CD4-positive, CD25-positive, alpha-beta regulatory T cell (primary cell): ENCODE measurements around the gene DUS2. TPM values are rescaled to one million over a fixed set of nuclear protein-coding genes. Genes with fewer than 3 reads are reported as not detected.

Source experiments
- ATAC-seq, 2 donors: fragments of 150-1000 bp; cut with Tn5 transposase; one replicate each; pipeline ENCODE4 v1.10.0; 2021; ENCODE audit warnings: low read depth in 2 of 2, moderate number of reproducible peaks in 2 of 2, moderate library complexity in 1 of 2
- DNase-seq, 3 donors: peaks; one replicate each; pipeline versions ENCODE4 v3.0.0 to v3.0.0-alpha.2; 2012 to 2022; ENCODE audit warnings: mixed read lengths in 1 of 3
- H3K27ac ChIP-seq: one replicate; pipeline ENCODE4 v1.7.0; 2013; ENCODE audit warnings: mild to moderate bottlenecking, low read length; ENCODE audit not compliant: insufficient read depth, poor library complexity, severe bottlenecking
- H3K27me3 ChIP-seq: one replicate; pipeline ENCODE4 v1.7.0; 2013; ENCODE audit warnings: low read length; ENCODE audit not compliant: control insufficient read depth, insufficient read depth
- H3K36me3 ChIP-seq: one replicate; pipeline ENCODE4 v1.7.0; 2013; ENCODE audit warnings: mild to moderate bottlenecking, low read length, moderate library complexity; ENCODE audit not compliant: control insufficient read depth, insufficient read depth
- H3K4me1 ChIP-seq: 2 replicates; pipeline ENCODE4 v1.7.0; 2013; ENCODE audit warnings: mild to moderate bottlenecking, low read length; ENCODE audit not compliant: insufficient read depth, control insufficient read depth, poor library complexity, severe bottlenecking
- H3K4me3 ChIP-seq: one replicate; pipeline ENCODE4 v1.7.0; 2013; ENCODE audit warnings: low read depth, mild to moderate bottlenecking, low read length, moderate library complexity
- H3K9me3 ChIP-seq, 2 experiments: 1 replicate in 1 of 2; 2 replicates in 1 of 2; pipeline ENCODE4 v1.7.0; 2013; ENCODE audit warnings: low read length in 2 of 2, mild to moderate bottlenecking in 1 of 2, moderate library complexity in 1 of 2; ENCODE audit not compliant: control insufficient read depth in 2 of 2
- H3K27ac Mint-ChIP-seq, 3 donors: one replicate each; pipeline ENCODE4 v1.8.0; 2020 to 2022; ENCODE audit warnings: mild to moderate bottlenecking in 3 of 3, mixed read lengths in 3 of 3, moderate library complexity in 2 of 3
- H3K27me3 Mint-ChIP-seq: one replicate; pipeline ENCODE4 v1.8.0; 2022; ENCODE audit warnings: mild to moderate bottlenecking, mixed read lengths
- H3K36me3 Mint-ChIP-seq: one replicate; pipeline ENCODE4 v1.8.0; 2020; ENCODE audit warnings: mixed read lengths
- H3K4me1 Mint-ChIP-seq, 4 donors: one replicate each; pipeline ENCODE4 v1.8.0; 2020 to 2022; ENCODE audit warnings: mixed read lengths in 4 of 4, mild to moderate bottlenecking in 1 of 4
- H3K4me3 Mint-ChIP-seq, 4 donors: one replicate each; pipeline ENCODE4 v1.8.0; 2020 to 2022; ENCODE audit warnings: mild to moderate bottlenecking in 4 of 4, mixed read lengths in 4 of 4, moderate library complexity in 3 of 4
- H3K9me3 Mint-ChIP-seq, 7 donors: one replicate each; pipeline ENCODE4 v1.8.0; 2020 to 2022; ENCODE audit warnings: mixed read lengths in 7 of 7, mild to moderate bottlenecking in 3 of 7, moderate library complexity in 2 of 7
- polyA plus RNA-seq, 4 donors: library from polyadenylated mRNA; unstranded; fragments of 300-500 nt; fragmentation: Illumina TruSeq; gene quantifications; one replicate each; pipeline ENCODE4 v1.2.3, GENCODE V29; 2021
- total RNA-seq: library from RNA; stranded (reverse); gene quantifications from one replicate; pipeline ENCODE4 v1.2.3, GENCODE V29; 2022

DUS2 gene
- total and polyA plus RNA-seq, 5 donors from 2014 or later = 7.7 to 15.2 (median 11.3) TPM

DNA sequence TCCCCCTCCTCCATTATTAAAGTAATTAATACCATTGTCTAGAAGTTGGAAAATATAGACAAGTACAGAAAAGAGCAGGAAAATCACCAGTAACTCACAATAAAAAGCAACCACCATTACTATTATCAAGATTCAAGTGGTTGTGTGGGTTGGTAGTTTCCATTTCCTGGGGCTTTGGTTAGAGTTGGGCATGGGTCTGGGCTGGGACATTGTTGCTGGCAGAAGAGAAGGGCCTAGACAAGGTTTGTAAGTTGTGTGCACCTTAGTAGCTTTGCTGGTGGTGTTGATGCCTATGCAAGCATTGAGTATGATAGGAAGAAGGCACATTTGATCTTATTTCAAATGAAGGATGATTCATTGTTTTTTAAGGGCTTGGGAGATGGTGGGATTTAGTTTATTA is 36.7 kb downstream of the DUS2 start:
- Histone ChIP-seq H3K27me3 (no peaks in the 10 kb centered on the region), H3K36me3 (peaks cover 11% of the 10 kb centered on the region), H3K4me3 (no peak overlapping the region), H3K27ac (no peak overlapping the region), H3K4me1 (peaks cover 23% of the 10 kb centered on the region), H3K9me3 (no peaks in the 10 kb centered on the region)
- peaks cover 10 to 48% (median 33%) of the 10 kb centered on the region in 4 donors for H3K4me1 Mint-ChIP-seq
- ATAC-seq (no peak), DNase-seq (no peak)
- no peaks in the 10 kb centered on the region for H3K27me3 Mint-ChIP-seq
- no peaks in the 10 kb centered on the region for H3K9me3 Mint-ChIP-seq
- H3K36me3 Mint-ChIP-seq = peaks cover 32% of the 10 kb centered on the region
- H3K27ac Mint-ChIP-seq = peak overlapping the region; percentile 1 to 77 (median 61)
- H3K4me3 Mint-ChIP-seq = peak overlapping the region in 1 of 4 donors; percentile 54

DNA sequence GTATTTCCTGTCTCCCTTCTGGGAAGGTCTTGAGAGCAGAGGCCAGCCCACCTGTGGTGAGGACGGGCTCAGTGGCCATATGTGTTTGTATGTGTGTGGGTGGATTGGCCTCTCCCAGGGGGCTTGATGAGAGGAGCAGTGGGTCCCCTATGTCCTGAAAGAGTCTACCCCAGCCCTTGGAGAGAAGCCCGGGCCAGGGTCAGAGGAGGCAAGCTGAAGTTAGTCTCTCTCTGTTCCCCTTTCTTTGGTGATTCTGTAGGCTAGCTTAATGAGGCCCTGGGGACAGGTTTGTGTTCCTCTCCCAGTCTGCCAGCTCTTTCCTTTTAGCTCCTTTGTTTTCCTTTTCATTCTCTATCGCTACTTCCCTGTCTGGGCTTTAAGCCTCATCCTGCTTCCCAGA is 38.3 kb downstream of the DUS2 start:
- peaks cover 10 to 60% (median 40%) of the 10 kb centered on the region in 4 donors for H3K4me1 Mint-ChIP-seq
- H3K27ac ChIP-seq = no peak overlapping the region
- peaks cover 23% of the 10 kb centered on the region for H3K36me3 Mint-ChIP-seq
- H3K9me3 ChIP-seq = no peaks in the 10 kb centered on the region
- peaks cover 0 to 1% (median 0%) of the 10 kb centered on the region in 7 donors for H3K9me3 Mint-ChIP-seq
- ATAC-seq (no peak), DNase-seq (no peak)
- no peaks in the 10 kb centered on the region for H3K27me3 ChIP-seq
- H3K4me3 ChIP-seq = no peak overlapping the region
- H3K4me1 ChIP-seq = peaks cover 31% of the 10 kb centered on the region
- H3K27ac Mint-ChIP-seq = peak overlapping the region; percentile 80 to 83 (median 80)
- H3K36me3 ChIP-seq = peaks cover 4% of the 10 kb centered on the region
- peak overlapping the region in 1 of 4 donors; percentile 26 for H3K4me3 Mint-ChIP-seq
- H3K27me3 Mint-ChIP-seq = no peaks in the 10 kb centered on the region

DNA sequence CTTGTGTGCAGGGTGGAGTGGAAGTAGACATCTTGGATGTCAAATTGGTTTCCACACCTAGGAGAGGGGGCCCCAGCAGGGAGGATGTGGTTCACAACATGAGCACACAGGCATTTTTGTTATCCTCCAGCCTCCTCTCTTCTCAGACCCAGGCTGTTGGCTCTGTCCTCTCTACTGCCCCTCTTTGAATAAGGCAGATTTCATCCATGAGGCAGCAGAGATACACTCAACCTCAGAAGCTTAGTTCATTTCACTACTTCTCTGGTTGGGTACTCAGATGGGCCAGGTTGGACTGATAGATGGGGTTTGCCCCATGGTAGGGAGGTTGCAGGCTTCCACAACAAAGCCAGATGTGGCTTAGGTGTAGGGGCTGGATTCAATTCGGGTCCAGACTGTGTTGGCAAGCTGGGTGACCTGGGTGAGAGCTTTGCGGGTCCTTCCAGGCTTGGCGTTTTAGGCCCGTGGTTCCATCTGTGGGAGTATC is 39.9 kb downstream of the DUS2 start:
- Mint-ChIP-seq H3K4me1 (peaks cover 6 to 72% (median 46%) of the 10 kb centered on the region in 4 donors), H3K9me3 (peaks cover 0 to 1% (median 0%) of the 10 kb centered on the region in 7 donors), H3K4me3 (peak overlapping the region in 3 of 4 donors; percentile 43 to 61 (median 60)), H3K27ac (peak overlapping the region; percentile 83 to 90 (median 86)), H3K36me3 (peaks cover 24% of the 10 kb centered on the region), H3K27me3 (no peaks in the 10 kb centered on the region)
- ATAC-seq = peak; percentile 64 to 67
- H3K36me3 ChIP-seq = peaks cover 2% of the 10 kb centered on the region
- H3K27ac ChIP-seq = peak overlapping the region; percentile 45
- H3K9me3 ChIP-seq = no peaks in the 10 kb centered on the region
- H3K4me1 ChIP-seq = peaks cover 31% of the 10 kb centered on the region
- no peaks in the 10 kb centered on the region for H3K27me3 ChIP-seq
- peak in 2 of 3 donors; percentile 34 to 76 for DNase-seq
- peak overlapping the region; percentile 2 for H3K4me3 ChIP-seq

DNA sequence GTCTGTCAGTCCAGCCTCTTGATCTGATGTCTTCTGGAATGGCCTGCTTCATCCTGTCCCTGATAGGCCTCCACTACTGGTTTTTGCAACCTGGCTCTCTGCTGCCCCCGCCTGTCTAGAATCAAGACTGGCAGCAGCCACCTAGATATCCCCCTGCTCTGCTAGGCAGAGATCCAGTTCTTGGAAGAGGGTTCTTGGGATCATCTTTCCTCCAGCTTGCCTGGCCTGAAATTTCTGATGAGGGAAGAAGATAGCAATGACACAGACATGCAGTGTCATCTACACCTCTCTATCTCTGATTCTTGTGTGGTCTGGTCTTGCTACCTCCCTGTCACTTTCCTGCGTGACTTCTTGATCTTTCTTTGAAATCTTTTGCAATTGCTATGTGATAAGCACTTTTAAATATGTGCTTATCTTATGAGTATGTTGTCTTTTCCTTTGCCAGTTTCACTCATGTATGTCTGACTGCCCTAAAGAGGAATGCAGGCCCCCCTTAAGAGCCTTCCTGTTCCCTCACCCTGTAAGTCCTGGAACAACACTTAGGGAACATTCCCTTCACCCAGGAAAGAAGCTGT is 41.8 kb downstream of the DUS2 start:
- H3K27me3 Mint-ChIP-seq = no peaks in the 10 kb centered on the region
- Histone ChIP-seq H3K4me1 (peaks cover 37% of the 10 kb centered on the region), H3K36me3 (peaks cover 2% of the 10 kb centered on the region), H3K27ac (peak overlapping the region; percentile 43), H3K27me3 (no peaks in the 10 kb centered on the region), H3K4me3 (no peak overlapping the region), H3K9me3 (no peaks in the 10 kb centered on the region)
- ATAC-seq (peak; percentile 77 to 83), DNase-seq (peak; percentile 56 to 80 (median 65))
- H3K9me3 Mint-ChIP-seq = peaks cover 0 to 1% (median 0%) of the 10 kb centered on the region in 7 donors
- H3K36me3 Mint-ChIP-seq = peaks cover 16% of the 10 kb centered on the region
- peak overlapping the region; percentile 6 to 90 (median 88) for H3K27ac Mint-ChIP-seq
- peaks cover 2 to 77% (median 46%) of the 10 kb centered on the region in 4 donors for H3K4me1 Mint-ChIP-seq
- H3K4me3 Mint-ChIP-seq = peak overlapping the region in 3 of 4 donors; percentile 40 to 69 (median 47)

DNA sequence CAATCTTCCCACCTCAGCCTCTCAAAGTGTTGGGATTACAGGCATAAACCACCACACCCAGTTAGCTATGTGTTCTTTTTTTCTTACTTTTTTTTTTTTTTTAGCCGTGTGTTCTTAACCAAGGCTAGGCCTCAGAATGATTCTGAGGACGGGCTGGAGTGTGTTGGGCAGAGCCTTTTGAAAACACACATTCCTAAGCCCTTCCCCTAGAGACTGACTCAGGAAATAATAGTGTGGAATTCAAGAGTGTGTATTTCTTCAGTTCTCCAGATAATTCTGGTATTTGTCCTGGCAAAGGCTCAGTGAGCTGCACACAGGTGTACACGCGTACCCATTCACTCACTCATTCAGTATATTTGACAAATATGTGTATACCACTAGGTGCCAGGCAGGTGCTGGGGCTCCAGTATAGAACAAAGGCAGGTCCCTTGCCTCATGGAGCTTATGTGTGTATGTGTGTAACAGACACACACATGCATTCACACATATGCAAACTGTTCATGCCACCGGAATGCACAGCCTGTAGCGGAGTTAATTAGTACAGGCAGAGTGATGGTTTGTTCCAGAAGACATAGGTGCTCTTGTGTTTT is 42.7 kb downstream of the DUS2 start:
- H3K4me1 Mint-ChIP-seq = peaks cover 9 to 82% (median 52%) of the 10 kb centered on the region in 4 donors

DNA sequence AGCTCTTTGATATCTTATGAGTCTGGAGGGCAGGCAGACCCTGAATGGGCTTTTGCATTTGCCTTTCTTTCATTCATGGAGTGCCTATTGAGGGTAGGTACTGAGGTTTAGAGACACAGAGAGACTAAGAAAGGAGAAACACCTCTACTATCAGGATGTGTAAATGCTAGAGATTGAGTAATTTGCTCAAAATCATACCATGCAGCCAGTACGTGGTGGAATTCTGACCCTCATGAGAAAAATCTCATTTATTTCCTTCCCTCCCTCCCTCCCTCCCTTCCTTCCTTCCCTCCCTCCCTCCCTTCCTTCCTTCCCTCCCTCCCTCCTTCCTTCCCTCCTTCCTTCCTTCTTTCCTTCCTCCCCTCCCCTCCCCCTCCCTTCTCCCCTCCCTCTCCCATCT is 43.7 kb downstream of the DUS2 start:
- no peaks in the 10 kb centered on the region for H3K36me3 ChIP-seq
- H3K9me3 Mint-ChIP-seq = peaks cover 0 to 1% (median 0%) of the 10 kb centered on the region in 7 donors
- peak overlapping the region in 1 of 3 donors; percentile 90 for H3K27ac Mint-ChIP-seq

More for the DNA sequence above, 42.7 kb downstream of the DUS2 start:
- H3K27me3 Mint-ChIP-seq = no peaks in the 10 kb centered on the region
- ATAC-seq = no peak
- peaks cover 0 to 1% (median 0%) of the 10 kb centered on the region in 7 donors for H3K9me3 Mint-ChIP-seq
- Histone ChIP-seq H3K27ac (no peak overlapping the region), H3K4me3 (no peak overlapping the region), H3K9me3 (no peaks in the 10 kb centered on the region), H3K4me1 (peaks cover 46% of the 10 kb centered on the region), H3K36me3 (peaks cover 2% of the 10 kb centered on the region), H3K27me3 (no peaks in the 10 kb centered on the region)
- peak overlapping the region in 1 of 4 donors; percentile 36 for H3K4me3 Mint-ChIP-seq
- H3K36me3 Mint-ChIP-seq = peaks cover 12% of the 10 kb centered on the region
- H3K27ac Mint-ChIP-seq = peak overlapping the region; percentile 20 to 90 (median 51)
- no peak for DNase-seq

DNA sequence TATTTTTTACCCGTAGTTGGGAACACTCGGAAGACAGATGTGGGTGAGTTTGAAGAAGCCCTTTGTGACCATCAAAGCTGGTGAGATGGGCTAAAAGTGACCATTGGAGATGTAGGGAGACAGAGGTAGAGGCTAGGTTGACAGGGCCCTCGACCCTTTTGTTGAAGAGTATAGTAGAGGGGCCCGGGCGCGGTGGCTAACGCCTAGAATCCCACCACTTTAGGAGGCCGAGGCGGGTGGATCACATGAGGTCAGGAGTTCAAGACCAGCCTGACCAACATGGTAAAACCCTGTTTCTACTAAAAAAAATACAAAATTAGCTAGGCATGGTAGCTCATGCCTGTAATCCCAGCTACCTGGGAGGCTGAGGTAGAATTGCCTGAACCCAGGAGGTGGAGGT is 45.8 kb downstream of the DUS2 start:
- Histone ChIP-seq H3K4me3 (no peak overlapping the region), H3K27ac (no peak overlapping the region), H3K9me3 (no peaks in the 10 kb centered on the region), H3K27me3 (no peaks in the 10 kb centered on the region), H3K36me3 (no peaks in the 10 kb centered on the region), H3K4me1 (peaks cover 55% of the 10 kb centered on the region)
- no peak for ATAC-seq
- Mint-ChIP-seq H3K27me3 (no peaks in the 10 kb centered on the region), H3K9me3 (peaks cover 0 to 1% (median 0%) of the 10 kb centered on the region in 7 donors), H3K4me1 (peaks cover 14 to 83% (median 51%) of the 10 kb centered on the region in 4 donors), H3K36me3 (peaks cover 14% of the 10 kb centered on the region), H3K27ac (peak overlapping the region in 2 of 3 donors; percentile 71 to 89), H3K4me3 (peak overlapping the region in 1 of 4 donors; percentile 45)
- no peak for DNase-seq

More for the DNA sequence above, 43.7 kb downstream of the DUS2 start:
- H3K36me3 Mint-ChIP-seq = peaks cover 8% of the 10 kb centered on the region
- Histone ChIP-seq H3K4me1 (peaks cover 56% of the 10 kb centered on the region), H3K9me3 (no peaks in the 10 kb centered on the region), H3K27me3 (no peaks in the 10 kb centered on the region), H3K27ac (no peak overlapping the region), H3K4me3 (no peak overlapping the region)
- DNase-seq = no peak
- ATAC-seq = no peak
- H3K4me1 Mint-ChIP-seq = peaks cover 14 to 83% (median 54%) of the 10 kb centered on the region in 4 donors
- no peaks in the 10 kb centered on the region for H3K27me3 Mint-ChIP-seq
- H3K4me3 Mint-ChIP-seq = peak overlapping the region in 1 of 4 donors; percentile 36
